Urothelium cell line (cell line): ENCODE results near the gene MCCC1.
"Not testable (repeated sequence)": the region's sequence is repeated elsewhere in the genome, so short reads cannot be mapped to it uniquely, and the experiment has no call there.

Experiments
- DNase-seq: peaks from one replicate; pipeline ENCODE4 v3.0.0; 2011; ENCODE audit warnings: low spot score, mixed read lengths
- FAIRE-seq: peaks from 2 replicates; lab custom pipeline; 2011; peaks lifted over from hg19 to GRCh38; lab: Jason Lieb, UNC

MCCC1 gene

DNA sequence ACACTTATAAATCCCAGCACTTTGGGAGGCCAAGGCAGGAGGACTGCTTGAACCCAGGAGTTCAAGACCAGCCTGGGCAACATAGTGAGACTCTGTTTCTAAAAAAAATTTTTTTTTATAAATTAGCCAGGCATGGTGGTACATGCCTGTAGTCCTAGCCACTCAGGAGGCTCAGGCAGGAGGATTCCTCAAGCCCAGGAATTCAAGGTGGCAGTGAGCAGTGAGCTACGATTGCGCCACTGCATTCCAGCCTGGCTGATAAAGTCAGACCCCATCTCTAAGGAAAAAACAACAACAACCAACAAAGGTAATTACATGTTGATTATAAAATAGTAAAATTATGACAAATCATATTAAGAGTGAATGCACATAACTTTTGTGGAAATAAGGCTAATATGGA is 40.9 kb downstream of the MCCC1 start:
- DNase-seq, result no peak
- no peak for FAIRE-seq

DNA sequence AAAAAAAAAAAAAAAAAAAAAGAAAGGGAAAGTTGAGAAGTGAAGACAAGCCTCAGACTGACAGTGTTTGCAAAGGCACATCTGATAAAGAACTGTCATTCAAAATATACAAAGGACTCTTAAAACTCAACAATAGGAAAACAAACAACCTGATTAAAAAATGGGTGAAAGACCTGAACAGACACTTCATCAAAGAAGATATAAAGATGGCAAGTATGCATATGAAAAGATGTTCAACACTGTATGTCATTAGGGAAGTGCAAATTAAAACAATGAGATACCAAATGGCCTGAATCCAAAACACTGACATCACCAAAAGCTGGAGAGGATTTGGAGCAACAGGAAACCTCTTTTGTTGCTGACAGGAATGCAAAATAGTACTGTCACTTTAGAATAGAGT is 48.6 kb downstream of the MCCC1 start:
- DNase-seq, result no peak
- no peak for FAIRE-seq

DNA sequence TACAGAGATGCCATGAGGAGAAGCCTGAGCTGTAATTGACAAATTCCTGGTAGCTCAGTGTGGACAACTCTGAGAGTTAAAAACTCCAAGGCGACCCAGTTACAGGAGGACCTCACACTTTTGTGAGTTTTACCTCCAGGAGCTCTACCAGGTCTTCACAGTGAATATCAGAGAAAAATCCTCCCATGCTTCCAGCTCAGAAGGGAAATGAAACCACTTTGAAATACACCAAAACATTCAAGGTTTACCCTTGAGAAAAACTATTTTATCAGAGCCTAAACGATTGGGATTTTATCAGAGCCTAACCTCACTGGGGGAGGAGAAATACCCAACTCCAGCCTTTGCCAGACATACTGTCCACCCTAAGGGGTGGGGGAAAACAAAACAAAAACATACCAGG is 52.4 kb downstream of the MCCC1 start:
- FAIRE-seq (no peak), DNase-seq (no peak)

DNA sequence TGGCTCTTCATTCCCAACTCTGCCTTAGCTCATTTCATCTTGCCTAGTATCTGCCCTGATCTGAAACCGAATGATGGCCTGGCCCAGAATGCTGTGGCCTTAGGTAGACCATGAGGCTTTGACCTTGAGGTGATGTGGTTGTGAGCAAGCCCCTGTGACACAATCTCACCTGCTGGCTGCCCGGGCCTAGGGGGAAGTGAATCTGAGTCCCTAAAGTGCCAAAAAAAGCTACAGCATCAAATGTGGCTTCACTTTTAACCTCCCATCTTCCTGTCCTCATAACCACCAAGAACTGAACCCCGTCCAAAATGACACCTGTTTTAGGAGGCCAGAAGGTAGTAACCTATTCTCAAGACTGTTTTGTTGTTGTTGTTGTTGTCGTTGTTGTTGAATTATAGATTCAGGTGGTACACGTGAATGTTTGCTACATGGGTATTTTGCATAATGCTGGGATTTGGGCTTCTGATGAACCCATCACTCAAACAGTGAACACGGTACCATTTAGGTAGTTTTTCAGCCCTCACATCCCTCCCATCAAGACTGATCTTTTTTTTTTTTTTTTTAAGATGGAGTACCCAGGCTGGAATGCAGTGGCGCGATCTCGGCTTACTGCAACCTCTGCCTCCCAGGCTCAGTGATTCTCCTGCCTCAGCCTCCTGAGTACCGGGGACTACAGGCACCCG is 54.6 kb downstream of the MCCC1 start:
- DNase-seq, result no peak
- no peak for FAIRE-seq

DNA sequence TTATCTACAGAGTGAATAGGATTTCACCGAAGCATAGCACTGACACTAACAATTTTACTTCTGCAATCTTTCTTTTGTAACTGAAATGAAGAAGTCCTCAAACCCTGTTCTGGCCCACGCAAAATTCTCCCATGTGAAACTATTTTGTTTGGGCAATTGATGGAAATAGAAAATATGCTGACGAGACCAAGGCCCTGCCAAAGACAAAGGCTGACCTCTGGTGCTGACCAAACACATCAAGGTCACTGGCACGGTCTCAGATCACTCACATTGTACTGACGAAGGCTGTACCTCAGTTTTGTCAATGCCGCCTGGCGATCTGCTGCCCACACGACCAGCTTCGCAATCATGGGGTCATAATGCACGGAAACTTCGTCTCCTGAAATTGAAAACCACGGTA is 60.5 kb downstream of the MCCC1 start:
- no peak for FAIRE-seq
- DNase-seq, result no peak

DNA sequence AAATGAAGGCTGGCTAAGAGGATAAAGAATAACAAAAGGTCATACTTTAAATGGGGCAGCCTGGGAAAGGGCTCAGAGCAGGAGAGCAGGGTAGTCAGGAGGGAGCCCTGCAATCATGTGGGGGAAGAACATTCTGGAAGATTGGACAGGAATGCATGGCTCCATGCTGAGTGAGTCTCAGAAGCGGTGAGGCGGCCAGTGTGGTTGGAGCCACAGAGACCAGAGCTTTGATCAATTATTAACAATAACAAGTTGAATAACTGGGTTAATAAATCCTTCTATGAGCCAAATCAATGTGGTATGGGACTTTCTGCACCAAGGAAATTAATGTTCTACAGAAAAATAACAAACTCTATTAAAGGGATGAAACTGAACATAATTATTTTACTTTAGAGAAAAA is 61.1 kb downstream of the MCCC1 start:
- no peak for FAIRE-seq
- no peak for DNase-seq

DNA sequence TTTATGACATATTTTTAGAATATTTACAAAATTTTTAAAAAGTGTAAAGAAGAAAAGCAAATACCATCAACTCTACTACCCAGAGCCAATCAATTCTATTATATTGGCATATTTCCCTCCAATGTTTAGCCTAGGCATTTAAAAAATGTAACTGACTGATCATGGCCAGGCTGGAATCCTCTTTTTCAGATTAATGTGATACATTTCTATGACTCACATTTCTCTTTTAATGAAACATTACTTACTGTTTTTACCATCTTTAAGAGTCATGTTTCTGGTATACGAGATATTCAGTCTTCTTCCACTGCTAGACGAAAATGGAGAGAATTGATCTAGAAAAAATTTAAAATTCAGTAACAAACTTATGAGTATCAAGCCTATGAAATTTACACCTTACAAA is 65.5 kb downstream of the MCCC1 start:
- FAIRE-seq, result no peak
- DNase-seq, result no peak

DNA sequence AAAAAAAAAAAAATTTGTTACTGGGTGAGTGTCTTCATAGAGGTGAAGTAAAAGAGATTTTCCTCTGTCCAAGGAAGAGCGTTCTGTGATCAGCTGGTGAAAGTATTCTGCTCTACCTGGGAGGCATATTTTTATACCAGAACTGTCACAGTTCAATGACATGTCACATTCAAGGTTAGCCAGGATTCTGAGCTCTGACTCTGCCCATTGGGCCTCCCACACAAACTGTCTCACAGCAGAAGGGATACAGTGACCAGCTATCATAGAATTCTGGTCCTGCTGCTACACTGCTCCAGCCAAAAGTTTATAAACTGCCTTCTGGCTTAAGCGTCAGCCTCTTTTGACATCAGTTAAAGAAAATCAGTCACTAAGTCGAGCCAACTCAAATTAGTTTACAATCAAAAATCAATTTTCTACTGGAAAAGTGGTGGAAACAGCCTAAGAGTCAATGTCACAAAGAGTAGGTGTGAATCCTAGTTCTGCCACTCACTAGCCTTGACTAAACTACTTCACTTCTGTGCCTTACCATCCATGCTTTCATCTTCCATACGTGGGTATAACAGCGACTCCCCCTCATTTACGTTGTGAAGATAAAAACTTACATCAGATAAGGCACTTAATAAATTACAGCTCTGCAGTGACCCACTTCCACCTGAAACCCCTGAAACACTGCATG is 66.3 kb downstream of the MCCC1 start:
- FAIRE-seq, result no peak

DNA sequence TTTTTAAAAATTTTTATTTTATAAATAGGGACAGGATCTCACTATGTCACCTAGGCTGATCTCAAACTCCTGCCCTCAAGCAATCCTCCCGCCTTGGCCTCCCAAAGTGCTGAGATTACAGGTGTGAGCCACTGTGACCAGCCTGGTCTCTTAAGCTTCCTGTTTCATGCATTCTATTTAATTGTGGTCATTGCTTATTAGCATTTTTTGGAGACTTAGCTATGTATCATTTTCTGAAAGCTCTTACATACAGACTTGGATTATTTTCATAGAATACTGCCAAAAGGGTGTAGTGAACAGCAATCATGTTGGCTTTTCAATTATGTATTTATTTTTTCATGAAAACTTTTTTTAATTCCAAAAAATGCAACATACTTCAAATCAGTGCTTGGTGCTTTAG is 67.5 kb downstream of the MCCC1 start:
- DNase-seq (no peak), FAIRE-seq (no peak)

More for the DNA sequence above, 66.3 kb downstream of the MCCC1 start:
- DNase-seq, result no peak

DNA sequence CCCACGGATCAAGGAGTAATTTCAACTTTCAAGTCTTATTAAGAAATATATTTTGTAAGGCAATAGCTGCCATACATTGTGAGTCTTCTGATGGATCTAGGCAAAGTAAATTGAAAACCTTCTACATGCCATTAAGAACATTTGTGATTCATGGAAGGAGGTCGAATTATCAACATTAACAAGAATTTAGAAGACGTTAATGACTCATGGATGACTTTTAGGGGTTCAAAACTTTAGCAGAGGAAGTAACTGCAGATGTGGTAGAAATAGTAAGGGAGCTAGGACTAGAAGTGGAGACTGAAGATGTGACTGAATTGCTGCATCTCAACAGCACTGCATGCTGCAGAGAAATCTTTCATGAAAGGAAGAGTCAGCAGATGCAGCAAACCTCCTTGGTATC is 70.9 kb downstream of the MCCC1 start:
- DNase-seq (no peak), FAIRE-seq (no peak)

DNA sequence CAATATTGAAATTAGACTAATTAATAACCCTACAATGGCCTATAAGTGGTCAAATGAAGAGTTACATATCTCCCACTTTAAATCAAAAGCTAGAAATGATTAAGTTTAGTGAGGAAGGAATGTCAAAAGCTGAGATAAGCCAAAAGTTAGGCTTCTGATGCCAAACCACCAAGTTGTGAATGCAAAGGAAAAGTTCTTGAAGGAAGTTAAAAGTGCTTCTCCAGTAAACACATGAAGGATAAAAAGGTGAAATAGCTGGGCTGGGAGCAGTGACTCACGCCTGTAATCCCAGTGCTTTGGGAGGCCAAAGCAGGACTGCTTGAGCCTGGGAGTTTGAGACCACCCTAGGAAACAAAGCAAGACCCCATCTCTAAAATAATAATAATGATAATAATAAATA is 72.0 kb downstream of the MCCC1 start:
- FAIRE-seq (no peak), DNase-seq (no peak)

DNA sequence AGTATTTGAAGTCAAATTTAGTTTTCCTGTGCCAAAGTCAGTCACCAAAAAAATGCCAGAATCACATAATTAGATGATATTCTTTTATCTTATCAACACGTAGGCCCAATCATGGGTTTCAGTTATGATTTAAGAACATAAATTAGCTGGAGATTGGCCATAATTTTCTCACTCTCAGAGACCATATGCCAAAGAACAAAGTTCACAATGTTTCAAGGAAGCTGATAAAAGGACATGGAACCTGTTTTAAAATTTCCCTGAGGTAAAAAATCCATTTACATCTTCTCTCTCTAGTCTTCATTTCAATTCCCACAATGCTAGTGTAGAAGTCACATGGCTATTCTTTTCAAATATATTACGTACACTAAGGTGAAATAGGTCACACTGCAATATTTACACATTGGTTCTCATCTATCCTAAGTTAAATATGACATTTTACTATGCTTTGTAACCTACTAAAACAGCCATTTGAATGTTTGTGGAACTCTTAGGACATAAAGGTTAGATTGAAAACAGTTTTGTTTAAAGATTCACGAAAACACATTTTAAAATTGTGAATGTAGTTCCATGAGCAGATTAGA is 76.3 kb downstream of the MCCC1 start:
- no peak for FAIRE-seq
- no peak for DNase-seq

DNA sequence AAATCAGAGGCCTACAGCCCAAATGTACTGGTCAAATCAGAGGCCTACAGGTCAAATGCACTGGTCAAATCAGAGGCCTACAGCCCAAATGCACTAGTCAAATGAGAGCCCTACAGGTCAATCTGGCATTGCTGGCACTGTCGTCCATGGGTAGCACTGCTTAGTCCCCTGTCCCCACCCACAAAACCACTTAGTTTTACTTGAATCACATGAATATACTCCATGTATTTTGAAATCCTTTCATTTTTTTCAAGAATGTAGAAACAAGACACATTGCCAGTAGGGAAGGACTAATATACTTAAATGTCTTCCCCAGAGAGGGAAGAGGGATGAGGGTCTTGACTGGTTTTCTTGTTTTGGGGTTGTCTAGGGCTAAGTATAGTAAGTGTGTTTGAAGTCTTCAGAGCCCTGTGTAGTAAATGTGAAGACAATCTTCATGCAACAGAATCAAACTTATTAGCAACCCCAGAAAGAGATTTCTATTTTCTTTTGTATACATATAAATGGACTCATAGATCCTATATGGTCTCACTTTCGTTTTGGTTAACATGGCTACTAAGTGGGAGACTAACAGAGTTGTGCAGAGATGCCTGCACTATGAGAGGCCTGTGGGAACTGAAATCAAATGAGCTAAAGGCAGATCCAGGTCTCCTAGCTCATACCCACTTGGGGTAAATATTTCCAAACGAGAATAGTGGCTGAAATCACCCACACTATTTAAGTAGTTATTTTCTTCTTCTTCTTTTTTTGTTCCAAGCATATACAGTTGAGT is 80.7 kb downstream of the MCCC1 start:
- FAIRE-seq (no peak), DNase-seq (no peak)

DNA sequence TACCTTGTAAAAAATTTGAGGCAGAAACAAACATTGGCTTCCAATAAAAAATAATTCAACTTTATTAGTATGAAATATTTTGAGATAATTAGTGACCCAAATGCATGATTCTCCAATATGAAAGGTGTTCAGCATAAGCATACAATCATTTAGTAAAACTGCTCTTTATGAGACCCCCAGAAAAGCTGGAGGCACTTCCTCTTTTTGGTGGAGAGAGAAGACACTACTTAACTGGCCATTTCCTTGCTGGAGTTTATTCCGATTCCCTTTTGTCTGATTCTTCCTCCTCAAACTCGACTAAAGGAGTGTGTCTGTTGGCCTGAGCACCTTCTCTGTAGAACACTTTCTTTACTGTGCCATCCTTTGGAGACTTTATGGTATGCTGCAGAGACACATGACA is 84.1 kb downstream of the MCCC1 start:
- DNase-seq (no peak), FAIRE-seq (no peak)

DNA sequence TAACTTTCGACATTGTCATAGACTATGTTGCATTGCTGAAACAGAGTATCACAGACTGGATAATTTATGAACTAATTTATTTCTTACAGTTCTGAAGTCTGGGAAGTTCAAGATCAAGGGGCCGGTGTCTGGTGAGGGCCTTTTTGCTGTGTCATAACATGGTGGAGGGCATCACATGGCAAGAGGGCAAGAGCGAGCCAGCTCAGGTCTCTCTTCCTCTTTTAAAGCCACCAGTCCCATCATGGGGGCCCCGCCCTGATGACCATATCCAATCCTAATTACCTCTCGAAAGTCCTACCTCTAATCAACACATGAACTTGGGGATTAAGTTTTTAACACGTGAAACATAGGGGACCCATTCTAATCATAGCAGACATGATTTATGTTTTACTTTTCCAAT is 85.4 kb downstream of the MCCC1 start:
- DNase-seq, result no peak
- no peak for FAIRE-seq

DNA sequence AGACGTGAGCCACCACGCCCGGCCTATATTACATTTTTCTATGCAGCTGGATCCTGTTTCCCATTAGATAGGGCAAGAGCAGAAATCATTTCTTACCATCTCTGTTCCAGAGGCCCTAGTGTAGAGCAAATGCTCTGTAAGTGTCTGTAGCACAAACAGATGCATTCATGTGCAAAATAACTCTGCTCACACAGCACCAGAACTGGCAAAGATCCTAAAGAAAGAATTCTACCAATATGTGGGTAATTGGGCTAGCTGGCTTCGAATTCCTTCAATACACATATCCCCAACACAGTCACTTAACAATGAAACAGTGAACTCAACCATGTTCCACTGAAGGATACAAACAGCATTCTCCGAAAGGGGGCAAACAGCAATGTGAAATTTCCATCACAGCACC is 86.2 kb downstream of the MCCC1 start:
- no peak for FAIRE-seq

DNA sequence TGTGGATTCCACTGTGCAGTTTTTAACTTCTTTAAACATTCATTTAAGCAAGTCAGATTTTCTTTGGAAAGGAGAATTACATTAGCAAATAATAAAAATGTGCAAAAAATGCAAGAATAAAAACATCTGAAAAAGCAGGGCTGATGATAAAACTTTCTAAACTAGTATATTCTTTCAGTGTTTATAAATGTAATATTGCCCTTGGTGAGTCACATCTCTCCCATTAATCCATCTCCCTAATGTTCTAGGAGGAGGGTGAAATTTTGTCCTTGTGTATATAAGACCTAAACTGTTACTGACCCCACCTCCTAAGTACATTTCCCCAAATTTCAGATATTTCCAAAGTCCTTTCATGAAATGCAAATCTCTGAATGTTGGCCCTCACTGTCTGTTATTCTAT is 90.5 kb downstream of the MCCC1 start:
- FAIRE-seq (no peak), DNase-seq (no peak)

More for the DNA sequence above, 86.2 kb downstream of the MCCC1 start:
- no peak for DNase-seq

DNA sequence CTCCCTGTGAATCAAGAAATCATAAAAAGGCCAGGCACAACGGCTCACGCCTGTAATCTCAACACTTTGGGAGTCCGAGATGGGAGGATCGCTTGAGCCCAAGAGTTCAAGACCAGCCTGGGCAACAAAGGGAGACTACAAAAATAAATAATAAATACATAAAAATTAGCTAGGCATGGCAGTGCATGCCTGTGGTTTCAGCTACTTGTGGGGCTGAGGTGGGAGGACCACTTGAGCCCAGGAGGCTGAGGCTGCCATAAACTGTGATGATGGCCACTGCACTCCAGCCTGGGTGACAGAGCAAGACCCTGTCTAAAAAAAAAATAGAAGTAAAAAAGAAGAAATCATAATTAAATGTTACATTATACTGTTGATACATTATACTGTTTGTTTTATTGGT is 91.0 kb downstream of the MCCC1 start:
- FAIRE-seq (no peak), DNase-seq (no peak)

DNA sequence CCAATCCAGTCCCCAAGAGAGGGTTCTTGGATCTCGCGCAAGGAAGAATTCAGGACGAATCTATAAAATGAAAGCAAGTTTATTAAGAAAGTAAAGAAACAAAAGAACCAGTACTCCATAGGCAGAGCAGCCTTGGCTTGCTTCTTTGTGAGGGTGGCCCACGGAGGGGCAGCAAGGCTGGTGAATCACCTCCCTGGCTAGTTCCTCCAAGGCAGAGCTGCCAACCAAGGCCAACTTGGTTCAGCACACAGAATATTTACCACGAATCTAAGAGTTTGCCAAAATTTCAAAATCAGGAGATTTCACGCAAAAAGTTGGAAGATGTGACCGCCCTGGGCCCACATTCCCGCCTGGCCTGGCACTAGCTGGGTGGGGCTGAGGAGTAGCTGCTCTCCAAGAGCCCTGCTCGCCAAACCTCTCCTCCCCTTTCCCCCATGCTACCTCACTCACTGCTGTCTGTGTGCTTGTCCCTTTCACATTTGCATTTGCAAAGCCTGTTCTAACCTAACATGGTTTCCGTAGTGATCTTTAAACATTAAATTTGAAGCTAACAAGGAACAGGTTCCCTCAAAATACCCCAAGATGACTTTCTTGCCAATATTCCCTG is 92.8 kb downstream of the MCCC1 start:
- FAIRE-seq (no peak), DNase-seq (no peak)

DNA sequence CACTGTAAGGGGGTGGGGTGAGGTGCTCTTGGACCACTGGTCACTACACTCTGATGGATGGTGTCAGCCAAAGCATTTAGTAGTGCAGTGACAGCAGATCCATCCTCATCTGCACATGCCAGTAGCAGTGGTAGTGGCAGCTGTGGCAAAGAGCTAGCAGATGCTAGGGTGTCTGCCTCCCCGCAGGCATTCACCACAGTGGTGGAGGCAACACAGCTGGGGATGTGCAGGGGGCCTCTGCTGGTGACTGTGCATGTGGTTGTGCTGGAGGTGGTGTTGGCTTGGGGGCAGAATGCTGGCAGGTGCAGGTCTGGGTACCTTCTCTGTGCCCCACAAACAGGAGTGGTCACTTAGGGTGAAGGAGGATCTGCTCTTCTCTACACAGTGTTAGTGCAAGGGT is 99.5 kb downstream of the MCCC1 start:
- FAIRE-seq (no peak), DNase-seq (no peak)

DNA sequence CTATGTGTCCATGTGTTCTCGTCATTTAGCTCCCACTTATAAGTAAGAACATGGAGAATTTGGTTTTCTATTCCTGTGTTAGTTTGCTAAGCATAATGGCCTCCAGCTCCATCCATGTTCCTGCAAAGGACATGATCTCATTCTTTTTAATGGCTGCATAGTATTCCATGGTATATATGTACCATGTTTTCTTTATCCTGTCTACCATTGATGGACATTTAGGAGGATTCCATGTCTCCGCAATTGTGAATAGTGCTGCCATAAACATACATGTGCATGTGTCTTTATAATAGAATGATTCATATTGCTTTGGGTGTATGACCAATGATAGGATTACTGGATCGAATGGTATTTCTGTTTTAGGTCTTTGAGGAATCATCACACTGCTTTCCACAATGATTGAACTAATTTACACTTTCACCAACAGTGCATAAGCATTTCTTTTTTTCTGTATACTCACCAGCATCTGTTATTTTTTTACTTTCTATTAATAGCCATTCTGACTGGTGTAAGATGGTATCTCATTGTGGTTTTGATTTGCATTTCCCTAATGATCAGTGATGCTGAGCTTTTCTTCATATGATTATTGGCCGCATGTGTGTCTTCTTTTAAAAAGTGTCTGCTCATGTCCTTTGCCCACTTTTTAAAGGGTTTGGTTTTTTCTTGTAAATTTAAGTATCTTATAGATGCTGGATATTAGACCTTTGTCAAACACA is 105.7 kb downstream of the MCCC1 start:
- FAIRE-seq, DNase-seq: not testable (repeated sequence)
